Stomach (tissue), 9 donors: ENCODE results near the gene DLL3. TPM values are rescaled to one million over a fixed set of nuclear protein-coding genes. Genes with fewer than 3 reads are reported as not detected.

Experiments used
- DNase-seq, 2 donors: peaks; one replicate each; pipeline versions ENCODE4 v3.0.0 to v3.0.0-alpha.2; 2013 to 2019
- H3K27ac ChIP-seq, 5 donors: fragments of 200-600 bp in 4 of 5; sonication (generic) in 4 of 5; one replicate each; pipeline ENCODE4 v1.5.1; 2013 to 2019; ENCODE audit warnings: mild to moderate bottlenecking in 1 of 5, moderate library complexity in 1 of 5
- H3K27me3 ChIP-seq, 3 donors: fragments of 200-600 bp; sonication (generic); one replicate each; pipeline ENCODE4 v1.5.1; 2017 to 2019; ENCODE audit warnings: mixed run types in 1 of 3
- H3K36me3 ChIP-seq, 4 donors: fragments of 200-600 bp; sonication (generic); 1 replicate in 3 of 4; 2 replicates in 1 of 4; pipeline ENCODE4 v1.5.1; 2016 to 2019
- H3K4me1 ChIP-seq, 4 donors: fragments of 200-600 bp; sonication (generic); one replicate each; pipeline ENCODE4 v1.5.1; 2016 to 2019
- H3K4me3 ChIP-seq, 4 donors: fragments of 200-600 bp; sonication (generic) in 3 of 4; one replicate each; pipeline ENCODE4 v1.5.1; 2016 to 2019; ENCODE audit warnings: mild to moderate bottlenecking in 1 of 4
- H3K9me3 ChIP-seq, 4 donors: fragments of 200-600 bp; sonication (generic); one replicate each; pipeline ENCODE4 v1.5.1; 2016 to 2019
- CTCF ChIP-seq, 7 experiments: fragments of 450-650 bp in 4 of 7; fragments of 200-600 bp in 3 of 7; sonication (generic) in 3 of 7; IDR thresholded peaks; one replicate each; pipeline ENCODE4 v1.5.1; 2016 to 2019; ENCODE audit warnings: antibody characterized with exemption in 7 of 7, control low read depth in 2 of 7, mild to moderate bottlenecking in 1 of 7
- EP300 ChIP-seq: sonication (generic); formaldehyde crosslinking; IDR thresholded peaks from one replicate; pipeline ENCODE4 v1.6.1; 2017; ENCODE audit warnings: antibody characterized with exemption
- POLR2A ChIP-seq, 4 donors: fragments of 450-650 bp; IDR thresholded peaks; one replicate each; pipeline ENCODE4 v1.6.1; 2016; ENCODE audit warnings: antibody characterized with exemption in 4 of 4, control low read depth in 2 of 4, mild to moderate bottlenecking in 1 of 4, moderate library complexity in 1 of 4
- POLR2AphosphoS5 ChIP-seq, 3 donors: sonication (generic); formaldehyde crosslinking; IDR thresholded peaks; one replicate each; pipeline ENCODE4 v1.6.1; 2016; ENCODE audit warnings: antibody characterized with exemption in 3 of 3
- WGBS, 5 donors: extraction: QIAGEN DNeasy Blood & Tissue Kit in 3 of 5; methylation state at CpG; one replicate each; pipeline versions ENCODE4 v1.1.5 to v1.1.7; 2013 to 2018; 5-methylcytosine and 5-hydroxymethylcytosine counted together
- intact Hi-C: fragments of 100-400 bp; cut with DNase I; formaldehyde crosslinking; loops from one replicate; pipeline ENCODE4 v1.15.1; 2023; ENCODE audit warnings: low total_unique reads
- polyA plus RNA-seq, 3 donors: library from polyadenylated mRNA; stranded (reverse); fragments of 200-250 nt; gene quantifications; one replicate each; pipeline ENCODE4 v1.2.3, GENCODE V29; 2013
- total RNA-seq, 5 donors: library from RNA; depleted of rRNA; stranded (reverse); fragments of >200 nt; gene quantifications; one replicate each; pipeline versions ENCODE4 v1.1.0 to v1.2.3, GENCODE V29; 2014 to 2016
- donor health status: healthy with polysubstance abuse.
- donor health status: Bipolar disorder and iron deficiency.
- donor health status: healthy.

DLL3 gene
- total and polyA plus RNA-seq, 8 donors, result 0.08 TPM; not detected in 7

DNA sequence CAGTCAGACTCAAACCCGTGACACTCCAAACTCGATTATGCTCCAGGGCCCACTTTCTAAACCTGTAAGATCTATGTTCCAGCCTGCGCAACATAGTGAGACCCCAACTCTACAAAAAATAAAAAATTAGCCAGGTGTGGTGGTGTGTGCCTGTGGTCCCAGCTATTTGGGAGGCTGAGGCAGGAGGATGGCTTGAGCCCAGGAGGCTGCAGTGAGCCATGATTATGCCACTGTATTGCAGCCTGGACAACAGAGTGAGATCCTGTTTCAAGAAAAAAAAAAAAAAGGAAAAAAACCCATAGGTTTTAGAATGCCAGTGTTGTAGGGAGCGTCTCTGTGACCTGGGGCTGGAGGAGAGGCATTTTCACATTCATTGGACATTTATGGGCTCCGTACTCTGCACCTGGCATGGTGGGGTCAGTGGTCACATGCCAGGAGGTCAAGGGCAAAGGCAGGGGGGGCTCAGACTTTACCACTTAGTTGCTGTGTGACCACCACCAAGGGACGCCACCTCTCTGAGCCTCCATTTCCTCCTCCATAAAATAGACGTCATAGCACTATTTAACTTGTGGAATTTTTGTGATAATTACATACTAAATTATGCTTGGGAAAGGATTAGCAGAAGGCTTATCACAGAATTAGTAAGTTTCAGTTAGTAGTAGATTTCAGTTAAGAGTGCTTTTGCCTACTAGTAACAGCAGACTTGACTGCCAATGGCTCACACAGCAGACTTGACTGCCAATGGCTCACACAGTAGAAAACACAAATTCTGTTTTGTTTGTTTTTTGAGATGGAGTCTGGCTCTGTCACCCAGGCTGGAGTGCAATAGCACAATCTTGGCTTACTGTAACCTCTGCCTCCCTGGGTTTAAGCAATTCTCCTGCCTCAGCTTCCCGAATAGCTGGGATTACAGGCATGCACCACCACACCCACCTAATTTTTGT, 22.1 kb downstream of the DLL3 start:
- no peak for TF ChIP-seq CTCF (IDR thresholded peaks at IDR 0.05)
- no peak for TF ChIP-seq POLR2A (IDR thresholded peaks at IDR 0.05)
- no peak for TF ChIP-seq EP300
- TF ChIP-seq POLR2AphosphoS5 (IDR thresholded peaks at IDR 0.05), result no peak
- no peaks in the 10 kb centered on the region for H3K36me3 ChIP-seq
- no peaks in the 10 kb centered on the region for H3K9me3 ChIP-seq
- no peak for DNase-seq
- peaks cover under 1 to 5% (median 4%) of the 10 kb centered on the region in 4 donors for H3K4me1 ChIP-seq
- no peak overlapping the region for H3K27ac ChIP-seq
- 81 to 90% (median 84%) methylated on average over 8 of the region's 8 CpGs for WGBS, 5 donors
- intact Hi-C loops, result no loop called here
- H3K27me3 ChIP-seq, result peaks cover 2 to 31% (median 23%) of the 10 kb centered on the region in 3 donors
- H3K4me3 ChIP-seq, result no peak overlapping the region

- intact Hi-C loops, result no loop called here
- Histone ChIP-seq H3K4me1 (peaks cover 0 to under 1% (median 0%) of the 10 kb centered on the region in 4 donors), H3K27me3 (no peaks in the 10 kb centered on the region), H3K4me3 (no peak overlapping the region), H3K9me3 (no peaks in the 10 kb centered on the region), H3K27ac (no peak overlapping the region), H3K36me3 (peaks cover 0 to 6% (median 2%) of the 10 kb centered on the region in 4 donors)
- no peak for TF ChIP-seq EP300
- WGBS, 5 donors, result 77 to 90% (median 85%) methylated on average over 8 of the region's 8 CpGs
- DNase-seq, result no peak
Measured at GRCh38 chr19:39524495-39524894, 25.7 kb downstream of the DLL3 start.

DNA sequence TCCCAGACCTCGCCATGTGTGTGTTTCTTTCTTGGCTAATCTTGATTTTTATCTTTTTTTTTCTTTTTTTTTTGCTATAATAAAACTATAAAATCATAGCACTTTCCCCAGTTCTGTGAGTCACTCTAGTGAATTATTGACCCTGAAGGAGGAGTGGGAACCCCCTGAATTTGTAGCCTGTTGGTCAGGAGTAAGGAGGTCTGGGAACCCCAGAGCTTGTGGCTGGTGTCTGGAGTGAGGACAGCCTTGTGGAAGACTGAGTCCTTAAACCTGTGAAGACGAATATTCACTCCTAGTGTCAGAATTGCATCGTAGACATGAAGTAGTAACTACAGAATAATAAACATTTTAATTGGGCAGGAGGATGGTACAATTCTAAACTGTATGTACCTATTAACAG, 26.5 kb downstream of the DLL3 start:
- peaks cover 0 to 7% (median under 1%) of the 10 kb centered on the region in 4 donors for H3K4me1 ChIP-seq
- TF ChIP-seq EP300 (no peak), CTCF (IDR thresholded peaks at IDR 0.05) (no peak), POLR2A (IDR thresholded peaks at IDR 0.05) (no peak), POLR2AphosphoS5 (IDR thresholded peaks at IDR 0.05) (no peak)
- H3K9me3 ChIP-seq, result no peaks in the 10 kb centered on the region
- no peaks in the 10 kb centered on the region for H3K27me3 ChIP-seq
- H3K4me3 ChIP-seq, result no peak overlapping the region
- H3K36me3 ChIP-seq, result peaks cover 0 to 6% (median 2%) of the 10 kb centered on the region in 4 donors
- intact Hi-C loops, result no loop called here
- 86 to 97% (median 95%) methylated on average over 3 of the region's 3 CpGs for WGBS, 5 donors
- H3K27ac ChIP-seq, result no peak overlapping the region
- DNase-seq, result no peak

- H3K27ac ChIP-seq, result peak overlapping the region; percentile 76 to 92 (median 83)
- H3K4me1 ChIP-seq, result peaks cover 0 to 34% (median 19%) of the 10 kb centered on the region in 4 donors
- intact Hi-C loops, result loop anchor here (10.0 kb wide), 1 partner anchor 57 kb away; no protein-coding TSS in a partner anchor
- H3K36me3 ChIP-seq, result peaks cover 0 to 6% (median 2%) of the 10 kb centered on the region in 4 donors
- H3K27me3 ChIP-seq, result no peaks in the 10 kb centered on the region
- DNase-seq, result no peak
- no peaks in the 10 kb centered on the region for H3K9me3 ChIP-seq
- peak overlapping the region; percentile 70 to 97 (median 80) for H3K4me3 ChIP-seq
- TF ChIP-seq POLR2A (IDR thresholded peaks at IDR 0.05) (no peak), EP300 (no peak), CTCF (IDR thresholded peaks at IDR 0.05) (no peak), POLR2AphosphoS5 (IDR thresholded peaks at IDR 0.05) (no peak)
- 33 to 56% (median 42%) methylated on average over 14 of the region's 14 CpGs for WGBS, 5 donors
Measured at GRCh38 chr19:39531834-39532232, 33.1 kb downstream of the DLL3 start.
